Inferior parietal cortex (tissue), 1 donor: Measurements from ENCODE around the gene FKBP1A.

Experiments used
- DNase-seq: peaks from one replicate; pipeline ENCODE4 v3.0.0-alpha.2; 2016; ENCODE audit errors: extremely low spot score

The FKBP1A gene

DNA sequence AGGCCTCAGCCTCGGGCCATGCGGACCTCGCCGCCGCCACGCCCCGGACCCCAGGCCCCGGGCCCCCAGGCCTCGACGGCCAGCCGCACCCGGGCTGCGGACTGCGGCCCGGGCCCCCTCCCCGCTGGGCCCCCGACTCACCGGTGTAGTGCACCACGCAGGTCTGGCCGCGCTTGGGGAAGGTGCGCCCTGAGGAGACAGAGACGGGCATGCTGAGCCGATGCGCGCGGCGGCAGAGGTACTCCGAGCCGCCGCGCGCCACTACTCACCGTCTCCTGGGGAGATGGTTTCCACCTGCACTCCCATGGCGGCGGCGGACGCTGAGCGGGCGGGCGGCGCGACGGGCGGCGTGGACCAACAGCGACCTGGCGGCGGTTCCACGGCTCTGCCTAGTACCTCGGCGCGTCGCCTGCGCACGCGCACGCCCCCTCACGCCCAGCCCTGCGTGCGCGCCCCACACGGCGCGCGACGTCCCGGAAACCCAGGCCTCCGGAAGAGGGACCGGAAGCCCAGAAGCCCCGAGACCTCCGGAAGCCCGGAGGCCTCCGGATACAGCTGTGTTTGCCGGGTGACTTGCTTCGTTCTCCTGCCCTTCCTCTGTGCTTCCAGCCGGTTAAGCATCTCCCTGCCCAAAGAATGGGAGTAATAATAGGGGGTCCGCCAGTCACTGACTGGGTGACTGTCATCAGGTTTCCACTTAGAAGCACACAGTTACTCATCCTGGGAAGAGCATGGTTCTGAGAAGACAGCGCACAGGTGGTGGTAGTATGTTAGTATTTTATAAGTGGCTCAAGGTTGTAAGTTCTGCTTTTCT is at the start of gene FKBP1A:
FKBP1A (minus strand) TSS at position 362 of the 814 bp plus-strand sequence; CDS start at position 306, 56 bp downstream.
- DNase-seq, result peak; percentile 92

DNA sequence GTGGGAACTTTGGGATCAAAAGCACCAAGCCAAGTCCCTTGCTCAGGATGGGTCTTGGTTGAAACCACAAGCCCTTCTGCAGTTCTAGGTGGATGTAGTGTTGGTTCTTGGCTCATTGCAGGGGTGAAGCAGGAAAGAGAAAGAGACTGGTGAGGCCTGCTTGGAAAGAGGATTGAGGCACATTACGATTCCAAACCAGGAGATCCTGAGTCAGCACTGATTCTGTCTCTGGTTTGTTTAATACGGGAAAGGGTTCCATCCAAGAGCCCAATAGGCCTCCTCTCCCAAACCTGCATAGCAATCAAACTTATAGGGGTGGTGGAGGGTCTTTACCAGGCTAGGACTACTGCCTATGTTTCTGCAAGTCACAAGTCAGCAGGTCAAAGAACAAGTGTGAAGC is 49.5 kb upstream of the FKBP1A start:
- DNase-seq, result no peak

DNA sequence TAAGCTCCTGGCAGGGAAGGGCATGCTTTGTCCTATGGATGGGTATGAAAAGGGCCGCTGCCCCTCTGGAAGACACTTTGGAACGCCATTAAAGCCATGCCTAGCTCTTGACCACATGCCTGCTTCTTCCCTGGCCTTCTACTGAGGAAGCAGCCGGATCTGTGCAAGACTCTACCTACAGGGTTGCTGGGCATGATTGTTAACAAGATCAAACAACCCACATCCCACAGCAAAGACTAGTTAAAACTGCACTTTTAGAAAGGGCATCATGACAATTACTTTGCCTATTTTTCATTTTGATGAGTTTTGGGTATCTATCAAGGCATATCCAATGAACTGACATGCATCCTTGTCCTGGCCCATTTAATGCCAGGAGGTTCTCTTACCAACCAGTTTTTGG is 48.3 kb upstream of the FKBP1A start:
- no peak for DNase-seq

DNA sequence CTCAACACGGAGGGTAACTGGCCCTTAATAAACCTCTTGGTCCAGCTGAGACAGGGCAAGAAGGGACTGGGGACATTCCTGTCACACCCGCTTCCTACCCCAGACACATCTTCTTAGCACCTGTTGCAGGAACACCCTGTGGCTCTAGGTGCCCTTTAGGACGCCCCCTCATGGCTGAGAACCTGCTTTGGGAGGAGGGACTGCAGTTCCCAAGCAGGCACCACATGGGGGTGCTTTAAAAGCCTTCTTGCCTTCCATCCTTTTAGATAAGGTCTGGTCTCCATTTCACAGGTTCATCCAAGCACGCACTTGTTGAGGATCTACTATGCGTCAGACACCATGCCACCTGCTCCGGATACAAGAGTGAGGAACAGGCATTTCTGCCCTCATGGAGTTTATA is 47.2 kb upstream of the FKBP1A start:
- DNase-seq, result no peak

DNA sequence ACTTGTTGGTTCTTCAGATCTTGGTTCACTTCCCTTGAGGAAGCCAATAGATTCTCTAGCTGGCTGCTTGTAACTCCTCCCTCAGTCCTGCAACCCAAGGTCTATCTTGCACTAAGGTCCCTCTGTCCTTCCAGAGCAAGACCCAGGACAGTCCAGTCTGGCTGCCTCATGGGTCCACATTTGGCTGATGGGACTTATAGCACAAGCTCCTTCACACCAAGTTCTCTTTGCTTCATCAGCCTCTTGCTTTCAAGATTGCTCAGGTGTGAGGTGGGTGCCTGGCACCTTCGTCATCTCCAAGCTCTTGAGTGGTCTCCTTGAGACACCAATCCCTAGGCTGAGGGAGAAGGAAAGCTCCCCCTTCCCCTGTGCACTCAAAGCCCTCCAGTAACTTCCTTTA is 45.5 kb upstream of the FKBP1A start:
- DNase-seq, result no peak

DNA sequence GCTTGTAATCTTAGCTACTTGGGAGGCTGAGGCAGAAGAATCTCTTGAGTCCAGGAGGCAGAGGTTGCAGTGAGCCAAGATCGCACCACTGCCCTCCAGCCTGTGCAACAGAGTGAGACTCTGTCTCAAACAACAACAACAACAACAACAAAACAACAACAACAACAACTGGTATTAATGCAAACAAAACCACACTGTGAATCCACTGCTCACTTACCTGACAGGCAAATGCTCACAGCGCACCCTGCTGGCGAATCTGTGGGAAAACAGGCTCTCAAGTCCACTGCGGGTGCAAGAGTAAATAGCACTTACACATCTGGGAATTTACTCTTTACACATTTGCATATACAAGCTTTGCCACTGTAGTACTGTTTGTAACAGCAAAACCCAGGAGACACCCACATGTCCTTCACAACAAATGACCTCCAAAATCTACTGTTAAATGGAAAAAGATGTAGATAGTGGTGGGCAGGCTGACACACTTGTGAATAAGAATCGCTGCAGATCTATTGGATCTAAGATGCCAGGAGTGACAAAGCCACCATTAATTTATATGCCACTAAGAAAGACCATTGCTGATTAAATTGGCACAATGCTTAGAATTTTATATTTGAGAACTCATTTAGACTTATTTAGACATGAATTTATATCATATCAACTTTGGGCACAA is 44.5 kb upstream of the FKBP1A start:
- DNase-seq, result peak; percentile 77

DNA sequence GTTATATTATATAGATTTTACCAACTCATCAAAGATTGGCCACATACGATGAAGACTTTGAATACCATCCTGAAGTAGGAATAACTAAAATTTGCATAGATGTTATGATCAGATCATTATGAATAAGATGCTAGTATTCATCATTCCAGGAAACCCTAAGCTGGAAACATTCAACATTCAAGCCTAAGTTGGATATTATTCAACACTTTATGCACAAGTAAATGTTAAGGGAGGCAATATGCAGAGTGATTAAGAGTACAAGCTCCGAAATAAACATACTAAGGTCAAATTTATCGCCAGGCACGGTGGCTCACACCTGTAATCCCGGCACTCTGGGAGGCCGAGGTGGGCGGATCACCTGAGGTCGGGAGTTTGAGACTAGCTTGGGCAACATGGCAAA is 43.4 kb upstream of the FKBP1A start:
- DNase-seq, result no peak

DNA sequence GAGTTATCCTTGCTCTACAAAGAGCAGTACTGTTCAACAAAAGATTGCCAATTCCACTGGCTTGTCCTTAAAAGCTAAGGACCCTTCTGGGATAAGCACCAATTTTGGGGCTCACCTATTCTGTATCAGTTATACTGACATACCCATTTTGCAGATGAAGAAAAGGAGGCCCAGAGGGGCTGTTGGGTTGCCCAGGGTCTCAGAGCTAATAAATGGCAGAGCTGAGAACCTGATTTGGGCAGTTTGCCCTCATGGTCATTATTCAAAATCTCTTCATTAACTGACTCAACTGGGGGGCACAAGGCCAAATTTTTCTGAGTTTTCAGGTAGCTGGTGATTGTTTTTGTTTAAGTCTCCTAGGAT is 42.5 kb upstream of the FKBP1A start:
- DNase-seq, result no peak

DNA sequence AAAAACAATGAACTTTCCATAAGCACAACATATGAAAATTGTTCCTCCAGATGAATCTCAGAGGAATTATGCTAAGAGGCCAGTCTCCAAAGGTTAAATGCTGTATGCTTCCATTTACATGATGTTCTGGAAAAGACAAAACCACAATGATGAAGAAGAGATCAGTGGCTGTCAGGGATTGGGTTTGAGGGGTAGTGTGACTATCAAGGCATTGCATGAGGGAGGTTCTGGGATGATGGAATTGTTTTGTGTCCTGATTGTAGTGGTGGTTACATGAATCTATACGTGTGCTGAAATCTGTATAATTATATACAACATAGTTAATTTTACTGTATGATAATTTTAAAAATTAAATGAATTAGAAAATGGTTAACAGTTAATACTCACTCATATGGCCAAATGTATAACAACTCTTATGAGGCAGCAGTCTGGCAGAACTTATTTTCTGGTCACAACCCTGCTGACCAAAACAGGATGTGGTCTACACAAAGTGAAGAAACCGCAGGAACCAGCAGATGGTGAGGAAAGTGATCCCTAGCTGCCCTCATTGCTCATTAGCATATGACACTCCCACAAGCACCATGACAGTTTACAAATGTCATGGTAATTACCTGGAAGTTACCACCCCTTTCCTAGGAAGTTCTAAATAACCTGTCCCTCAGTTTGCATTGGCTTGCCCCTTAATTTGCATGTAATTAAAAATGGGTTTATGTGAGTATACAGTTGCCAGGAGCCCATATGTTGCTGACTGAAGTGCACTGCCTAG is 41.9 kb upstream of the FKBP1A start:
- DNase-seq, result peak; percentile 19

DNA sequence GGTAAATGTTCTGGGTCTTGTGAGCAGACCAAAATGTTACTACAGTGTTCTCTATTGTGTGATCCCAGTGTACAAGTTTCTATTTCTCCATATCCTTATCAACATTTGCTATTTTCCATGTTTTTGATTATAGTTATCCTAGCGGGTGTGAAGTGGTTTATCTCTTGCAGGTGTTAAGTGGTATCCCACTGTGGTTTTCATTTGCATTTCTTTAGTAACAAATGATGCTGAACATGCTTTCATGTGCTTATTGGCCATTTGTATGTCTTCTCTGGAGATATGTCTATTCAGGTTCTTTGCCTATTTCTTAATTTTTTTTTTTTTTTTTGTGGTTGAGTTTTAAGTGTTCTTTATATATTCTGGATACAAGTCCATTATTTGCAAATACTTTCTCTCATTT is 38.3 kb upstream of the FKBP1A start:
- DNase-seq, result no peak

DNA sequence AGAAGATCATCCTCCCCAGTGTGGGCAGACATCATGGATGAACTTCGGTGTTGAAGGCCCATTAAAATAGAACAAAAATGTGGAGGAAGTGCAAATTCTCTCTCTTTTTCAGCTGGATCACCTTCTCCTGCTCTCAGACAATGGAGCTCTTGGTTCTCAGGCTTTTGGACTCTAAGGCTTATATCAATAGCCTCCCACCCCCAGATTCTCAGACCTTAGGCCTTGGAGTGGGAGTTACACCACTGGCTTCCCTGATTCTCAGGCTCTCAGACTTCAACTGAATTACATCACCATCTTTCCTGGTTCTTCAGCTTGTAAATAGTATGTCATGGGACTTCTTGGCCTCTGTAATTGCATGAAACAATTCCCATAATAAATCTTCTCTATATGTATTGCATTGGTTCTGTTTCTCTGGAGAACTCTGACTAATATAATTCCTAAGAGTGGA is 37.2 kb upstream of the FKBP1A start:
- DNase-seq, result no peak

DNA sequence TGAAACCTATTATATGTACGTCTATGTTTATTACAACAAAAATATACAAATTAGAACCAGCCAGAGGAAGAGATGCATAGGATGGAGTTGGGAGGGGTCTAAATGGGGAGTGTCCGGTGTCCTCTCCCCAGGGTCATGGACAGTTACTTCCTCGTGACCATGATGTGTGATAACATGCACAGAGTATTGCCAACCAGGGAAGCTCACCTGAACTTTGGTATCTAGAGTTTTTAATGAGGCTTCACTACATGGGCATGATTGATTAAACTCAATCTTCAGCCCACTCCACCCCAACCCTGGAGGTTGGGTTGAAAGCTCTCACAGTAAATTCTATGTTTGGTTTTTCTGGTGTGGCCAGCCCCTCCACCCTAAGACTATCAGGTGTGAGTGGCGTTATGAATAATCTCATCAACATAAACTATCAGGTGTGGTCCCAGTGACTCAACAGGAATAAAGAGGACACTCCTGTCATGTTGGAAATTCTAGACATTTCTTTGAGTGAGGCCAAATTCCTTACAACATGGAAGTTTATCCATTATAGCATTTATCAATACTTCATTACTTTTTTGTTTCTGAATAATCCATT is 36.4 kb upstream of the FKBP1A start:
- no peak for DNase-seq

DNA sequence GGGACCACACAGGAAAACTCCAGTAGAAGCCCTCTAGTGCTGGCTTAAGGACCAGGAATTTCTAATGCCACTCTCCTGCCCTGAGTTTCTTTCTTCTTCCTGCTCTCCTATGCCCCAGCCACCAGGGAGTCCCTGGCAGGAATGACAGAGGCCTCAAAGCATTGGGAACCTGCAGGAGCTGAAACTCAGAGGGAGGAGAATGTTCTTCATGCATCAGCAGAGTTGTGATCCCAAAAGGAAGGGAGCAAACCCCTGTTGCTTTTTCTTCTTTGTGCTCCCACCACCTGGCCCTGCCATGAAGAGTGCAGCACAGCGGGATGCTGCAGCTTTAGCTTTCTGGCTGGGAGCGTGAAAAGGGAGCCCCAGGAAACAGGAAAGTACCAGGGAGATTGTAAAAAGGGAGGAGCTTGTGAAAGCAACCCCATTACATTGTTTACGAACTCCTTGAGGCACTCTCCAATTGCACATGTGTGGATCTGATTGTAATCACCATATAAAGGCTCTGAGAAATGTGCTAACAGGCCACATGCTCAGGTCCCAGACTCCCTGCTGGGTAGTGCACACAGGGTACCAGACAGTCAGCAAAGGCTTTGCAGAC is 34.7 kb upstream of the FKBP1A start:
- DNase-seq, result no peak

DNA sequence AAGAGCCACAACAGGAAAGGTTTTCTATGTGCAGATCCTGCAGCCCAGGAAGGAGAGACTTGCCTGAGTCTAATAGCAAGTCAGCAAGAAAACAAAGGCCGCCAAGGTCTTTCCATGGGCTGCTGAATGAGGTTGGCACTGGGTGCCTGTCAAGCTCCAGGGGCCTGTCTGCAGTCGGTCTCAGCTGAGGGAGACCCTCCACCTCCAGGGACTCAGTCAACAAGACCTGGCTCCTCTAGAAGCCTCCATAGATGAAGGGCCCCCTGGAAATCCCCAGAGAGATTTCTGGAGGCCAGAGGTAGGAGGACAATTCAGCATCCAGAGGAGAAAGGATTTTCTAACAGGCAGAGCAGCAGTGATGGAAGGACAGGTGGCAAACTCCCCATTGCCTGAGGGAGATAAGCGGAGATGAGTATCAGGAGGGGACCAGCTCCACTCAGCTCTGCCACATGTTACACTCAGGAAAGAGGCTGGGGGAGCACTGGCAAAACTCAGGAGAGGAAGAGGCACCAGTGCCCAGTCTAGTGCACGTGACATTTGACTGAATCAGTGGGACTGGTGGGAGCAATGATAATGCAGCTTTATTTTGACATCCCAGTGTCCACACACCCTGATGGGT is 33.5 kb upstream of the FKBP1A start:
- no peak for DNase-seq

DNA sequence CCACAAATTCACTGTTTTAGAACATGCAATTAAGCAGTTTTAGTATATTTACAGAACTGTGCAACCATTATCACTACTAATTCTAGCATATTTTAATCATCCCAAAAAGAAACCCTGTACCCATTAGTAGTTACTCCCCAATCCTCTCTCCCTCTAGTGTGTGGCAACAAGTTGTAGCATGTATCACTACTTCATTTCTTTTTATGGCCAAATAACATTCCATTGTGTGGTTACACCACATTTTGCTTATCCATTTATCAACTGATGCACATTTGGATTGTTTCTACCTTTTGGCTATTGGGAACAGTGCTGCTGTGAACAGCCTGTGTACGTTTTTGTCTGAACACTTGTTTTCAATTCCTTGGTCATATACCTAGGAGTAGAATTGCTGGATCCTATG is 31.5 kb upstream of the FKBP1A start:
- DNase-seq, result no peak

DNA sequence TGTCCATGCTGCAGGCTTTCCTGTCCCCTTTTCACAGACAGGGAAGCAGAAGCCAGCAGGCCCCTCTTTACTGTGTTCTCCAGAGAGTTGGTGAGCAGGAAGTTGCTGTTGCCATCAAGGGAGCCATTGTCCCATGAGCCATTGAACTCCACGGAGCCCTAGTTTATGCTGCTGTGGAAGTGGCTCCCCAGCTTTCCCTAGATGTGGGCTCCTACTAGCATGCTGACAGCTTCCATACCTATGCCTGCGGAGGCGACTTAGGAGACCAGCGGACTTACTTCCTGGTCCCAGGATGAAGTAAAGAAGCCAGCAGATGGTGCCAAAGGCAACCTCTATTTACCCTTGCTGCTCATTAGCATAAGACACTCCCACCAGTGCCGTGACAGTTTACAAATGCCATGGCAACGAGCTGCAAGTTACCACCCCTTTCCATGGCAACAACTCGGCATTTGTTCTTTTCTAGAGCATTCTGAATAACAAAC is 30.8 kb upstream of the FKBP1A start:
- DNase-seq, result peak; percentile 38

DNA sequence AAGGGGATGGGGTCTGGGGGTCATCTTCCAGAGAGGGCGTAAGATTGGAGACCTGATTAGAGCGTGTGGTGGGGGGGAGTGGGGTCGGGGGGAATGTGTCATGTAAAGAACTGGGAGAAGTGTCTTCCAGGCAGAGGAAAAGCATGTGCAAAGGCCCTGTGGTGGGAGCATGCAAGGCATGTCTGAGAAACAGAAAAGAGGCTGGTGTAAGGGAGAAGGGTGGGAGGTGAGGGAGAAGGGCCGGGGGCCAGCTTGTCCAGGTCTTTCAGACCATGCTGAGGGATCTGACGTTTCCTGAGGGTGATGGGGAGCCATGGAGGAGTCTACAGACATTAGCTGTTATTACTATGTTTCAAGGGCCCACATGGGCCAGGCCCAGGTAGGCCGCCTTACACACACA is 30.4 kb upstream of the FKBP1A start:
- no peak for DNase-seq

DNA sequence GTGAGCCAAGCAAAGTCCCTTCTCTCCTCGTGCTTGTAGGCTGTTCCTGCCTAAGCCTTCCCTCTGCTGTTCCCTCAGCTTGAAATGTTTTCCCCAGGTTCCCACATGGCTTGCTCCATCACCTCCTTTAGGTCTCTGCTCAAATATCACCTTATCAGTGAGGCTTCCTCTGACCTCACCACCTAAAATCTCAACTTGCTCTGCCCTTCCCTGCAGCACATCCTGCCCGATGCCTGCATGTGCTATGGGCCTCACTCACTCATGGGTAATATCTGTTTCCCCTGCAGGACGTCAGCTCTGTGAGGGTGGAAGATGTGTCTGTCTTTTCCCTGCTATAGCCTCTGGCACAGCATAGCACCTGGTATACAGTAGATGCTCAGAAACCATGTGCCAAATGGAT is 29.9 kb upstream of the FKBP1A start:
- no peak for DNase-seq

DNA sequence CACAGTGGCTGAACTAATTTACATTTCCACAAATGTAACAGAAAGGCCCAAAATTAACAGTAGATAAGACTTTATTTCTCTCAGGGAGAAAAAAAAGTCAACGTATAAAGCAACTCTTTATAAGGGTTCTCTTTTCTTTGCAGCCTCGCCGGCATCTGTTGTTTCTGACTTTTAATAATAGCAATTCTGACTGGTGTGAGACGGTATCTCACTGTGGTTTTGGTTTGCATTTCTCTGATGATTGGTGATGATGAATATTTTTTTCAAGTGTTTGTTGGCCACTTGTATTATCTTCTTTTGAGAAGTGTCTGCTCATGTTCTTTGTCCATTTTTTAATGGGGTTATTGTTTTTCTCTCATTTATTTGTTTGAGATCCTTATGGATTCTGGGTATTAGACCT is 27.2 kb upstream of the FKBP1A start:
- DNase-seq, result no peak

DNA sequence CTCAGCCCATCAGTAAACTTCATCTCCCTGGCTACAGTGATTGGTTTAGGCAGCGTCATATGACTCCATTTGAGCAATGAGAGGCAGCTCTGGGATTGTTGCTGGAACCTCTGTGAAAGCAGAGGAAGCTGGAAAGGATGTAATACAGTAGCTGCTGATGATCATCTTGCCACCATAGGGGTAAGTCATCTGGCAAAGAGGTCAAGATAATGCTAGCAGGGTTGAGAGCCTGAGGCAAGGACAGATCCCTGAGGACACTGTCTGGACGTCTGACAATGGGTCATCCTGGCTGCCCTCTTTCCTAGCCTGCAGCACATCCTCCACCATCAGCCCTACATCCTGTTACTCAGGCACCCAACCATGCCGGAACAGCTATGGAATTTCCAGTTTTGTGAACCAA is 25.5 kb upstream of the FKBP1A start:
- DNase-seq, result no peak

DNA sequence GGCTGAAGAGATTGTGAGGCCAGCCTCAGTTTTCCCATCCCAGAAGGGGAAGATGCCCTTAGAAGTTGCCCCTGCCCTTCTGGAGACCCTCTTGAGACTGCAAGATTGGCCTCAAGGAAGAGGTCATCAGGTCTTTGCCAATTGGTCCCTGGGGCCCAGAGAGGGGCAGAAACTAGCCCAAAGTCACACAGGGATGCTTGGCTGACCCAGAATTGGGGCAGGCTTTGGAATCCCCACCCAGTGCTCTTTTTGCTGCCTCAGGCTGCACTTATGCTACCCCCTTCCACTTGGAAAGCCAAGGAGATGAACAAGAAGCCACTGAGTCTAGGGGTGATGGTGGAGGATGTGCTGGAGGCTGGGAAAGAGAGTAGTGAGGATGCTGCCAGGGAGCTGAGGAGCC is 24.9 kb upstream of the FKBP1A start:
- no peak for DNase-seq
